SK-N-SH treated with all-trans-retinoic acid at 6 μM for 48 hours (cell line): ENCODE data around the gene RASD2.

Experiments used
- ATAC-seq: fragments of 200-7000 bp; cut with Tn5 transposase; 3 replicates; pipeline ENCODE4 v1.9.1; 2020; ENCODE audit warnings: mild to moderate bottlenecking, moderate library complexity
- BACH2 ChIP-seq: fragments of 250-450 bp; sonication (Bioruptor Pico); IDR thresholded peaks from 2 replicates; pipeline ENCODE4 v1.9.0; 2021; ENCODE audit warnings: mild to moderate bottlenecking, borderline replicate concordance
- CSDC2 ChIP-seq: fragments of 250-450 bp; sonication (Bioruptor Pico); IDR thresholded peaks from 2 replicates; pipeline ENCODE4 v1.5.0; 2020; ENCODE audit warnings: mild to moderate bottlenecking, moderate library complexity
- ESRRG ChIP-seq: fragments of 250-450 bp; sonication (Bioruptor Pico); IDR thresholded peaks from 2 replicates; pipeline ENCODE4 v1.6.1; 2021; ENCODE audit warnings: mild to moderate bottlenecking
- GLIS3 ChIP-seq: fragments of 250-450 bp; sonication (Bioruptor Pico); IDR thresholded peaks from 2 replicates; pipeline ENCODE4 v1.5.0; 2020; ENCODE audit warnings: mild to moderate bottlenecking, moderate library complexity
- ISL1 ChIP-seq: fragments of 250-450 bp; sonication (Bioruptor Pico); IDR thresholded peaks from 2 replicates; pipeline ENCODE4 v2.1.2; 2022; ENCODE audit warnings: mild to moderate bottlenecking, moderate library complexity
- OSR1 ChIP-seq: fragments of 250-450 bp; sonication (Bioruptor Pico); IDR thresholded peaks from 2 replicates; pipeline ENCODE4 v1.8.0; 2022; ENCODE audit warnings: moderate library complexity, mild to moderate bottlenecking, inconsistent platforms
- PPARA ChIP-seq: fragments of 250-450 bp; sonication (Bioruptor Pico); IDR thresholded peaks from 2 replicates; pipeline ENCODE4 v1.5.0; 2020; ENCODE audit warnings: mild to moderate bottlenecking, borderline replicate concordance
- SNAI2 ChIP-seq: fragments of 250-450 bp; sonication (Bioruptor Pico); IDR thresholded peaks from 2 replicates; pipeline ENCODE4 v1.5.0; 2020; ENCODE audit warnings: mild to moderate bottlenecking, moderate library complexity
- TCF4 ChIP-seq: fragments of 250-450 bp; sonication (Bioruptor Pico); IDR thresholded peaks from 2 replicates; pipeline ENCODE4 v1.8.0; 2021; ENCODE audit warnings: mild to moderate bottlenecking, moderate library complexity, borderline replicate concordance
- ZC3H10 ChIP-seq: fragments of 250-450 bp; sonication (Bioruptor Pico); IDR thresholded peaks from 2 replicates; pipeline ENCODE4 v1.5.1; 2021; ENCODE audit warnings: mild to moderate bottlenecking, moderate library complexity
- ZFP3 ChIP-seq: fragments of 250-450 bp; sonication (Bioruptor Pico); IDR thresholded peaks from 2 replicates; pipeline ENCODE4 v1.5.0; 2020; ENCODE audit warnings: mild to moderate bottlenecking, moderate library complexity
- ZNF565 ChIP-seq: fragments of 450-650 bp; formaldehyde crosslinking; conservative IDR thresholded peaks from 2 replicates; pipeline ENCODE4 v1.5.0; 2020; ENCODE audit warnings: low read depth, mild to moderate bottlenecking, moderate library complexity
- ZNF8 ChIP-seq: fragments of 450-650 bp; formaldehyde crosslinking; IDR thresholded peaks from 2 replicates; pipeline ENCODE4 v1.5.0; 2020; ENCODE audit warnings: mild to moderate bottlenecking, moderate library complexity
- TF ChIP-seq, protein P1 (sequence below): fragments of 250-450 bp; sonication (Bioruptor Pico); IDR thresholded peaks from 2 replicates; pipeline ENCODE4 v1.5.1; 2020; ENCODE audit warnings: low read depth, mild to moderate bottlenecking, moderate library complexity
- TF ChIP-seq, protein P2 (sequence below): fragments of 250-450 bp; sonication (Bioruptor Pico); IDR thresholded peaks from 2 replicates; pipeline ENCODE4 v1.8.0; 2020; ENCODE audit warnings: mild to moderate bottlenecking, moderate library complexity, borderline replicate concordance
- TF ChIP-seq, protein P3 (sequence below): fragments of 250-450 bp; sonication (Bioruptor Pico); IDR thresholded peaks from 2 replicates; pipeline ENCODE4 v1.5.1; 2021; ENCODE audit warnings: mild to moderate bottlenecking, moderate library complexity

The RASD2 gene

DNA sequence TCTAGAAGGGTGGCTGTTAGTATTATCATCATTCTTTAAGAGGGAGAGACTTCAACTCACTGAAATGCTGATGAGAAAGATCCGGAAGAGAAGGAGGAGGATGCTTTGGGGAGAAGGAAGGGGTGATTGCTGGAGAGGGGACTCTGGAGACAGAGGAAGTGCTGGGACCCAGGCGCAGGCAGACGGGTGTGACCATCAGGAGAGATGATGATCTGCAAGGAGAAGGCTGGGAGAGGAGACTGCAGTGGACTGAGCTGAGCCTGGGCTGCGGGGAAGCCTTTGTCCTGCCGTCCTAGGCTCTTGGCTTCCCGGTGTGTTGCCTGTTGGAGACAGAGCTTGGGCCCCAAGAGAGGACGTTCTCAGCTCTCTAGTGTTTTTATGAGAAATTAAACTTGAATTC, 22.6 kb downstream of the RASD2 start:
- no peak for TF ChIP-seq TCF4 (CRISPR knock-in tag)
- no peak for TF ChIP-seq SNAI2 (CRISPR knock-in tag)
- TF ChIP-seq, protein P1, sequence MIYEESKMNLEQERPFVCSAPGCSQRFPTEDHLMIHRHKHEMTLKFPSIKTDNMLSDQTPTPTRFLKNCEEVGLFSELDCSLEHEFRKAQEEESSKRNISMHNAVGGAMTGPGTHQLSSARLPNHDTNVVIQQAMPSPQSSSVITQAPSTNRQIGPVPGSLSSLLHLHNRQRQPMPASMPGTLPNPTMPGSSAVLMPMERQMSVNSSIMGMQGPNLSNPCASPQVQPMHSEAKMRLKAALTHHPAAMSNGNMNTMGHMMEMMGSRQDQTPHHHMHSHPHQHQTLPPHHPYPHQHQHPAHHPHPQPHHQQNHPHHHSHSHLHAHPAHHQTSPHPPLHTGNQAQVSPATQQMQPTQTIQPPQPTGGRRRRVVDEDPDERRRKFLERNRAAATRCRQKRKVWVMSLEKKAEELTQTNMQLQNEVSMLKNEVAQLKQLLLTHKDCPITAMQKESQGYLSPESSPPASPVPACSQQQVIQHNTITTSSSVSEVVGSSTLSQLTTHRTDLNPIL (CRISPR knock-in tag) = no peak
- TF ChIP-seq, protein P2, sequence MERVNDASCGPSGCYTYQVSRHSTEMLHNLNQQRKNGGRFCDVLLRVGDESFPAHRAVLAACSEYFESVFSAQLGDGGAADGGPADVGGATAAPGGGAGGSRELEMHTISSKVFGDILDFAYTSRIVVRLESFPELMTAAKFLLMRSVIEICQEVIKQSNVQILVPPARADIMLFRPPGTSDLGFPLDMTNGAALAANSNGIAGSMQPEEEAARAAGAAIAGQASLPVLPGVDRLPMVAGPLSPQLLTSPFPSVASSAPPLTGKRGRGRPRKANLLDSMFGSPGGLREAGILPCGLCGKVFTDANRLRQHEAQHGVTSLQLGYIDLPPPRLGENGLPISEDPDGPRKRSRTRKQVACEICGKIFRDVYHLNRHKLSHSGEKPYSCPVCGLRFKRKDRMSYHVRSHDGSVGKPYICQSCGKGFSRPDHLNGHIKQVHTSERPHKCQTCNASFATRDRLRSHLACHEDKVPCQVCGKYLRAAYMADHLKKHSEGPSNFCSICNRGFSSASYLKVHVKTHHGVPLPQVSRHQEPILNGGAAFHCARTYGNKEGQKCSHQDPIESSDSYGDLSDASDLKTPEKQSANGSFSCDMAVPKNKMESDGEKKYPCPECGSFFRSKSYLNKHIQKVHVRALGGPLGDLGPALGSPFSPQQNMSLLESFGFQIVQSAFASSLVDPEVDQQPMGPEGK (CRISPR knock-in tag) = no peak
- TF ChIP-seq, protein P3, sequence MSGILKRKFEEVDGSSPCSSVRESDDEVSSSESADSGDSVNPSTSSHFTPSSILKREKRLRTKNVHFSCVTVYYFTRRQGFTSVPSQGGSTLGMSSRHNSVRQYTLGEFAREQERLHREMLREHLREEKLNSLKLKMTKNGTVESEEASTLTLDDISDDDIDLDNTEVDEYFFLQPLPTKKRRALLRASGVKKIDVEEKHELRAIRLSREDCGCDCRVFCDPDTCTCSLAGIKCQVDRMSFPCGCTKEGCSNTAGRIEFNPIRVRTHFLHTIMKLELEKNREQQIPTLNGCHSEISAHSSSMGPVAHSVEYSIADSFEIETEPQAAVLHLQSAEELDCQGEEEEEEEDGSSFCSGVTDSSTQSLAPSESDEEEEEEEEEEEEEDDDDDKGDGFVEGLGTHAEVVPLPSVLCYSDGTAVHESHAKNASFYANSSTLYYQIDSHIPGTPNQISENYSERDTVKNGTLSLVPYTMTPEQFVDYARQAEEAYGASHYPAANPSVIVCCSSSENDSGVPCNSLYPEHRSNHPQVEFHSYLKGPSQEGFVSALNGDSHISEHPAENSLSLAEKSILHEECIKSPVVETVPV = no peak
- TF ChIP-seq PPARA (CRISPR knock-in tag) = no peak
- TF ChIP-seq GLIS3 = no peak
- no peak for TF ChIP-seq ZC3H10 (CRISPR knock-in tag)
- TF ChIP-seq OSR1 (CRISPR knock-in tag) = no peak
- no peak for TF ChIP-seq ZNF8 (CRISPR knock-in tag)
- no peak for ATAC-seq

DNA sequence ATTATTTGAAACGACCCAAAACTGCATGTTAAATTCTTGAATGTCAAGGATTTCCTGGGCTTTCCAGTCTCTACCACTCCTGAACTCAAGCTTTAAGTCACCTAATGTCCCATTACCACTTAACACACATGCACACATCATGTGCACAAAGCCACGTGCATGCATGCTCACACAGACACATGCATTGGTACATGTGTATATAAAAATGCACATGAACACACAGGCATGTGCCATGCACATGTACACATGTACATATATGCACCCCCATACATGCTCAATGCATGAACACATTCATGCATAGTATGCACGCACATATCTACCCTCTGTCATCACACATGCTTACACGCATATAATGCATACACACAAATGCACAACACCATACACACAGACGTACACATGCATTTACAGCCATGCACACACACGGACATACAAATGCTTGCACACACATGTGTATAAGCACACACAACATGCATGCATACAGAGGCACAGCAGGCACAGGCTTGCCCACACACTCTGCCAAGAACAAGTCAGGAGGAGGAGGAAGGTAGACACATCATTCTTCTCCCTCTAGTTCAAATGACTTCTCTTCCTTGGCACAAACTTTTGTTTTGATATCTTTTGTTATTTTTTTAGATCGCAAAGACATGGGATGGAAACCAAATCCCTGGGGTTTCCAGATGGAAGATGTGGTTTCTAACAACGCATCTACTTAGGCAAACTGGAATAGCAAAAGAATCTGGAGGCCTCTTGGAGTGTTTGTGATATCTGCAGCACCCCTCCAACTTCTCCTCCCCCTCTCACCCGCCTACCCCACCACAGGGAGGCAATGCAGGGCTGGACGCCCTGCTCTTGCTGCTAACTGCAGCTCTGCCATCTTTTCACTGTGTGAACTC, 24.6 kb downstream of the RASD2 start:
- ATAC-seq = no peak
- no peak for TF ChIP-seq ZC3H10 (CRISPR knock-in tag)
- TF ChIP-seq PPARA (CRISPR knock-in tag) = no peak

DNA sequence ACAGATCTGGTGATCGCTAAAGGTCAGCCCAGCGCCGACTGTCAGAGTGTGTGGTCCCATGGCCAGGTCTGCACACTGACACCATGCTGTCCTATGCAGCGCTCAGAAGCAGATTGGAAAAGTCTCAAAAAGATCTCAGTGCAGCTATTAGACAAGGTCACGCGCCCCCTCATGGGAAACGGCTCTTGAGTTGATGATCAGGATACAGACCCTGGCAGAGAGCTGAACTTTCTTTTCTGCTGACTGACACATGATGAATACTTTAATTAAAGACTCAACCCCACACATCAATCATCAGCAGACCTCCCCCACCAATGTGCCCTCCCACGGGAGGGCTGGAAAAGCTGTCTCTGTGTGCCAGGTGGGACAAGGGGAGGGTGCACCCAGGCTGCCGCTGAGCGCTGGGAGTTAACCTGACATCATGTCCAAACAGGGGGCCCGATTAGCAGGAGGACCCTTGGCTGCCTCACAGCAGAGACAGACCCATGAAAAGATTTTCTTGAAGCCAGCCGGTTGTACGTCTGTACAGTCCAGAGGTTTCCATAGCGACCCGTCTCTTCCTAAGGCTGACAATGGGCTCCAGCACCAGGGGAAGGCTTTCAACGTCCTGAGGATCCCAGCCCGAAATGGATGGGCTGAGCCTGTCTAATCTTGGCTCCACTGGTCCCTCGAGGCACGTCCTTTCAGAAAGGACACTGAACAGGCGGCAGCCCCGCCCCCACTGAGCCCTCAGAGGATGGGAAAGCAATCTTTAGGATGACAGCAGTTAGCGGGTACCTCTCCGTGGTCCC, 26.9 kb downstream of the RASD2 start:
- no peak for ATAC-seq
- TF ChIP-seq ZFP3 (CRISPR knock-in tag) (no peak), GLIS3 (no peak), PPARA (CRISPR knock-in tag) (no peak), BACH2 (CRISPR knock-in tag) (no peak), ZNF565 (CRISPR knock-in tag) (no peak), SNAI2 (CRISPR knock-in tag) (no peak)
- TF ChIP-seq, protein P1 (CRISPR knock-in tag) = no peak

DNA sequence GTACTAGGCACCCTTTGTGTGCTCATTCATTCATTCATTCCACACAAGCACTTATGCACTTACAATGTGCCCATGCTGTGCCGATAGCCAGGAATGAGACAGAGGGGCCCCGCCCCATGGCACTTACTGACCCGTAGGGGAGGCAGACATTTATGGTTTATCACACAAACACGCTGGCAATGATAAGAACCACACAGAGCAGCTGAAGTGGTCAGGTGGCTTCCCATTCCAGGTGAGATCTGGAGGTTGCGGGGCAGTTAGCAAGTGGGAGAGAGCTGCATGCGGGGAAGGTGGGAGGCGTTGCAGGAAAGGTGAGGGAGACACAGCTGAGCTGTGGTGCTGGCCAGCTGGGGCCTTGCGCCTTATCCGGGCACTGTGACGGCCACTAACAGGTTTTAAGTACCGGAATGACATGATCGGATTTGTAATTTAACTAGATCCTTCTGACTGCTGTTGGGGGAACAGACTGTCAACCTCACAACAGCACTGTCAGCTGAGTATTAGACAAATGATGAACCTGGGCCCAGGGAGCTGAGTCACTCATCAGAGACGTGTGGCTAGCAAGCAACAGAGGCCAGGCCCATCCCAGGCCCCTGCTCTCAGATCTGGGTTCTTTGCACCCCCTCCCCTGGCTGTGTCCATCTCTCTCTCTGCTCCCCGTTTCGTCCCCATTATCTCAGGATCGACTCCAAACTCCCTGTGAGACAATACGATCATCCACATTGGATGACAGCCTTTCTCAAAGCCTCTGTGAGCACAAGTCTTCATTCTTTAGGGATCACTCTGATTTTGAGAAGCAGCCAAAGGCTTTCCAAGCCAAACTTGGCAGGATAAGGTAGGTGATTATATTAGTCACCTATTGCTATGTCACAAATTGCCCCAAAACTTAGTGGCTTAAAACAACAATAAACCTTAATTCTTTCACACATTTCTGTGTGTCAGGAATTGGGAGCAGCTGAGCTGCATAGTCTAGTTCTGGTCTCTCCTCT, 28.4 kb downstream of the RASD2 start:
- TF ChIP-seq ESRRG (CRISPR knock-in tag) (no peak), SNAI2 (CRISPR knock-in tag) (no peak), ZNF8 (CRISPR knock-in tag) (no peak), PPARA (CRISPR knock-in tag) (no peak), GLIS3 (no peak), ISL1 (CRISPR knock-in tag) (no peak), CSDC2 (CRISPR knock-in tag) (no peak), ZC3H10 (CRISPR knock-in tag) (no peak), OSR1 (CRISPR knock-in tag) (no peak)
- TF ChIP-seq, all 23 proteins: peak for 0
- ATAC-seq = peak; percentile 87
